Measurements from ENCODE around the gene SORL1. TPM values are rescaled to one million over a fixed set of nuclear protein-coding genes. Genes with fewer than 3 reads are reported as not detected.

SORL1 gene
- total RNA-seq, 2 experiments from 2014 or later: 47.5 to 47.9 TPM

DNA sequence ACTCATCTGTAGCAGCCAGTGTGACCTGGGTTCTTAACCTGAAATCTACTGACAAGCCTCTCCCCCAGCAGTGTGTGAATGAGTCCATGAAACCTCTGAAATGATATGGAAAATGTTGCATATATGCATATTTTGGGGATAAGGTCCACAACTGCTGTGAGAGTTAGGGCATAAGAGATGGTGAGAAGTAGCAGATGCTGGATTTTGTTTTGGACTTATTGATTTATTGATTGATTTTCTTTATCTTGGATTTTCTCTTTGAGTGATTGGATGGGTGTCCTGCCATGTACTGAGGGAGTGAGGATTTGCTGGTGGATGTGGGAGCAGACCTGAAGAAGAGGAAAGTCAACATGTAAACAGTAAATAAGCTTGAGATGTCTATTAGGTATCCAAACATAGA is 212.0 kb downstream of the SORL1 start:
- no peak overlapping the region for H3K4me3 Mint-ChIP-seq
- no peak overlapping the region for H3K27ac Mint-ChIP-seq
- H3K4me1 Mint-ChIP-seq: no peaks in the 10 kb centered on the region
- DNase-seq: no peak
- no peaks in the 10 kb centered on the region for H3K36me3 Mint-ChIP-seq
- H3K27me3 Mint-ChIP-seq: no peaks in the 10 kb centered on the region
- no peaks in the 10 kb centered on the region for H3K9me3 Mint-ChIP-seq

- no peaks in the 10 kb centered on the region for H3K4me1 Mint-ChIP-seq
- no peaks in the 10 kb centered on the region for H3K9me3 Mint-ChIP-seq
- H3K27me3 Mint-ChIP-seq: no peaks in the 10 kb centered on the region
- H3K36me3 Mint-ChIP-seq: no peaks in the 10 kb centered on the region
- H3K27ac Mint-ChIP-seq: no peak overlapping the region
- no peak for DNase-seq
- H3K4me3 Mint-ChIP-seq: no peak overlapping the region
Measured at GRCh38 chr11:121665206-121665838, 213.2 kb downstream of the SORL1 start.

DNA sequence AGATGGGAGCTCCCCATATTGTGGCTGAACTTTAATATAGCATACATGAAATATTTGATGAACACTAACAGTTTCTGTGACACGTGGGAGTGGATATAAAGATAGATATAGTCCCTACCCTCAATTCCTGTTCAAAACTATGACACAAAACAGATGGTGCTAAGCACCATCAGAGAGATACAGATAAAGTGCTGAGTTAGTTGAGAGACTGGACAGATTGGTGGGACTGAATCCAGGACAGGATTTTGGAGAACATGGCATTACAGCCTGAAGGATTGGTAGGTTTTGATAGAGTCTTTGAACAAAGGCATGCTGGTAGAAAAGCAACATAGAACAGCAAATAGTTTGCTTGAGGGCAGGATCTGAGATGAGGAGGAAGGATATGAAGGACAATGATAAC is 215.7 kb downstream of the SORL1 start:
- Mint-ChIP-seq H3K27ac (no peak overlapping the region), H3K9me3 (no peaks in the 10 kb centered on the region), H3K27me3 (no peaks in the 10 kb centered on the region), H3K4me1 (no peaks in the 10 kb centered on the region), H3K4me3 (no peak overlapping the region), H3K36me3 (no peaks in the 10 kb centered on the region)
- DNase-seq: no peak

DNA sequence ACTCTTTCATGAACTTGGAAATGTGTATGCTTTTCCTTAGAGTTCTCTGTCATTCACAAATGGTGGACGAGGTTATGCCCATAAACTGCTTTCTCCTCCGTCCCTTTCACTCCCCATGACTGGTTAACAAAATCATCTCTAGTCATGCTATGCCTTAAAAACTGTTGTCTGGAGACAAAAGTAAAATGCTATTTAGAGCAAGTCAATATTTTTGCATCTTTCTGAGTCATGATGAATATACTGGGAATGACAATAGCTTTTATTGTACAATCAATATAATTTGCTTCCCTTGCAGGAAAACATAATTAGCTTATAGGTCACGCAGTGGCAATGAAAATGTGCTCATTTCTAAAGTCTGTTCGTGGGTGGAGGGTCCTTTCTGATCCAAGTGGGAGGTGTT is 217.3 kb downstream of the SORL1 start:
- no peak overlapping the region for H3K27ac Mint-ChIP-seq
- no peaks in the 10 kb centered on the region for H3K27me3 Mint-ChIP-seq
- no peaks in the 10 kb centered on the region for H3K36me3 Mint-ChIP-seq
- H3K4me3 Mint-ChIP-seq: no peak overlapping the region
- H3K9me3 Mint-ChIP-seq: no peaks in the 10 kb centered on the region
- DNase-seq: no peak
- no peaks in the 10 kb centered on the region for H3K4me1 Mint-ChIP-seq

GRCh38 chr11:121670266-121670665 is 218.2 kb downstream of the SORL1 start:
- Mint-ChIP-seq H3K4me1 (no peaks in the 10 kb centered on the region), H3K9me3 (no peaks in the 10 kb centered on the region), H3K27me3 (no peaks in the 10 kb centered on the region), H3K36me3 (no peaks in the 10 kb centered on the region), H3K27ac (no peak overlapping the region), H3K4me3 (no peak overlapping the region)
- no peak for DNase-seq

DNA sequence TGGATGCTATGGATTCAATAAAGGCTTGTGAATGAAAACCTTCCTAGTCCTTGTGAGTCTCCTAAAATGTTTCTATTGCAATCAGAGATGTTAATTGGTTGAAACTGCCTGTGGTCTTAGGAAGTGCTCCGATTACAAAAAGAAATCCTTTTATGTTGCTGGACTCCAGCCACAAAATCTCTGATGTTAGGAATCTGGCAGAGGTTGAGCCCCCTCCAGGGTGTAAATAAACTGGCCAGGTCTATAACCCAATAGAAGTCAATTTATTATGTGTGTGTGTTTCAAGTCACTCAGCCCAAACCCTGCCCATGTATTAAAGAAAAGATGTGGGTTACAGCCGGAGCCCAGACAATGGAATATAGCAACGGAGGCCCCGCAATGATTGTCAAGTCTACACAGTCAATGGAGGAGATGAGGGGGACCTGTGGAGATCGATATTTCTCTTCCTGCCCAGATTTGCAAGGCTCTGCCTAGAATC is 218.7 kb downstream of the SORL1 start:
- no peak overlapping the region for H3K4me3 Mint-ChIP-seq
- no peaks in the 10 kb centered on the region for H3K27me3 Mint-ChIP-seq
- no peak for DNase-seq
- H3K27ac Mint-ChIP-seq: no peak overlapping the region
- H3K9me3 Mint-ChIP-seq: no peaks in the 10 kb centered on the region
- no peaks in the 10 kb centered on the region for H3K4me1 Mint-ChIP-seq
- H3K36me3 Mint-ChIP-seq: no peaks in the 10 kb centered on the region

DNA sequence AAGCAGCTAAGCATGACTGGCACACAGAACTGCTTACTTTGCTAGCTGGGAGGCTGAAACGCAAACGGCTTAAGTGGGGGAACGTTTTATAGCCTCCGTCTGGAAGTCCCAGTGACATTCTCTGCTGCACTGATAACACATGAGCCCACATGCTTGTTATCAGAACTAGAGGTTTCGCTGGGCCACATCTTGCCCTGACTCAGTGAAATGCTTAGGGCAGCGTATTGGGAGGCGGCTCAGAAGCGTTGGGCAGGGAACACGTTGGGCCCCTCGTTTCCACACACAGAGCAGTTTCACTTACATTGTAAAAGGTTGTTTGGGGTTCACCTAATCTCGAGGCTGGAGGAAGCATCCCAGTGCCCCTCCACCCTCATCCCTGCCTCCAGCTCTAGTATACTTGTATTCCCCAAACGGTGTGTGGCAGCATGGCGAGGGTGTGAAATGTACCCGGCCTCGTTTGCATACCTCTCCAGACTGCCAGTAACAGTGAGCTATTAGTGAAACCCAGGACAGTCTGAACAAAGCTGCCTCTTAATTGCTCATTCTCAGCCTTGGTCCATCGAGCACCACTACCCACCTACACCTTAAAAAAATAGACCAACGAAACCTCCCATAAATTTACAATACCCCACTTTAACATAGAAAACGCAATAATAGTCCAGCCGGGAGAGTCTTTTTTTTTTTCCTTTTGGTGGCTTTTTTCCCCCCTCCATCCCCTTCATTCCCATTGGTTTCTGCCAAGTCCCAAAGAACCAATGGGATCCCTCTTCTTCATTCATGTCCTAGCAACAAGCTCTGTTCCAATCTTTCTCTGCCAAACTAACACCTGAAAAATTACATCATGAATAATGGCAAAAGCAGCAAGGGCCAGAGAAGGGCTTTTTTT is 219.4 kb downstream of the SORL1 start:
- Mint-ChIP-seq H3K36me3 (no peaks in the 10 kb centered on the region), H3K4me1 (no peaks in the 10 kb centered on the region), H3K27ac (no peak overlapping the region), H3K9me3 (no peaks in the 10 kb centered on the region), H3K27me3 (no peaks in the 10 kb centered on the region), H3K4me3 (no peak overlapping the region)
- no peak for DNase-seq

- Mint-ChIP-seq H3K27me3 (no peaks in the 10 kb centered on the region), H3K36me3 (no peaks in the 10 kb centered on the region), H3K9me3 (no peaks in the 10 kb centered on the region), H3K4me3 (no peak overlapping the region), H3K4me1 (no peaks in the 10 kb centered on the region), H3K27ac (no peak overlapping the region)
- DNase-seq: no peak
Measured at GRCh38 chr11:121672630-121673487, 220.7 kb downstream of the SORL1 start.

GRCh38 chr11:121681550-121682268 is 229.6 kb downstream of the SORL1 start:
- Mint-ChIP-seq H3K9me3 (peaks cover 1% of the 10 kb centered on the region), H3K27ac (no peak overlapping the region), H3K4me1 (no peaks in the 10 kb centered on the region), H3K27me3 (peaks cover 7% of the 10 kb centered on the region), H3K4me3 (no peak overlapping the region), H3K36me3 (no peaks in the 10 kb centered on the region)
- DNase-seq: no peak

Other genes starting within 250 kb of the SORL1 start
- 10 to 100 TPM; 22.6 to 25.0 TPM for gene SC5D, start 159.5 kb upstream of the SORL1 start, total RNA-seq